GM18511 (cell line): Measurements from ENCODE around the gene ERC2.

Source experiments
- ATAC-seq: cut with Tn5 transposase; IDR thresholded peaks from one replicate; pipeline ENCODE4 v1.9.1; 2021; ENCODE audit warnings: mild to moderate bottlenecking, moderate library complexity; ENCODE audit not compliant: unreplicated experiment

The ERC2 gene

DNA sequence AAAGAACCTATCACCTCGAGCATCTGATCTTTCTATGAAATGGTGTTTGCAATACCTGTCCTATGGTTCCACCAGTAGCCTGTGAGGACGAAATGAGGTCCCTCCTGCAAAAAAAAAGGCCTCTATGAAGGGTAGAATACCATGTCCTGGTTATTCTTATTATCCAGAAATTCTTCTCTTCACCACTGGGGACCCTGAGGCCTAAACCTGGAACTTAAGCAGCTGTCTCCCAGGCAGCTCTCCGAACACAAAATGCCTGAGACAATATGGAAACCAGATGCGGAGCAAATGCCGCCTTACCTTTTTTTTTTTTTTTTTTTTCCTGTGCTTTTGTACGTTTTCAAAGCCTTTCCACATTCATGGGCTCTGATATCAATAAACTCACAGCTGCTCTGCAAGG lies 919.1 kb downstream of the ERC2 start:
- no peak for ATAC-seq

DNA sequence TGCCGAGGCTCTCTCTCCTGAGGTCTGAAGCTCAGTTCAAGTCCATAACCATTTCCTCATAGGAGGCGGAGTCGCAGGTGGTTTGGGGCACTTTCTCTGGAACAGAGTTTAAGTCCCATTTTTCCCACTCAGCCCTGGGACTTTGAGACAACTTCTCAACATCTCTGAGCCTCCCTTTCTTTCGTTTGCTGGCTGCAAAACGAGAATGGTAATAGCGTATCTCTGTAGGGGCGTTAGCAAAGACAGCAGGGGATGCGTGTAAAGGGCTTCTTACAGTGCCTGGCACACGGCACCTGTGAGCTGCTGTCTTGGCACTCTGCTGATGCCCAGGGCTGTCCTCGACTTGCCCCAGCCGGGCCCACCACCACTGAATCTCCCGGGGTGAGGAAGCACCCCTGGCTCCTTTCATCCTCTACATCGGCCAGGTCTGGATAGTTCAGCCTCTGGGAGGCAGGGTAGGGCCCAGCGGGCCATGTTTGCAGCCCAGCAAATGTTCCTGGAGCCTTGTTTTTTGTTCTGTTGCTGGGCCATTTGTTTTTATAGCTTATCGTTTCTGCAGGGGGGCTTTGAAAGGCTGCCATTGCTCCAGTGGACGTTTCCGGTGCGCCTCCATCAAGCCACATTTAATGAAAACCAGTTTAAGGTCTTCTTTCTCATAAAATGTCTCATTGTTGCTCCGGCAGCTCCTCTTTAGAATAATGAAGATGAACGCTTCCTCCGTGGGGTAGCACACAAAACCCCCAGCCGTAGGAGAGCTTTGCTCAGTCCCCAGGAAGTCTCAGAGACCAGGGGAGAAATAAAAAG lies 921.2 kb downstream of the ERC2 start:
- no peak for ATAC-seq

DNA sequence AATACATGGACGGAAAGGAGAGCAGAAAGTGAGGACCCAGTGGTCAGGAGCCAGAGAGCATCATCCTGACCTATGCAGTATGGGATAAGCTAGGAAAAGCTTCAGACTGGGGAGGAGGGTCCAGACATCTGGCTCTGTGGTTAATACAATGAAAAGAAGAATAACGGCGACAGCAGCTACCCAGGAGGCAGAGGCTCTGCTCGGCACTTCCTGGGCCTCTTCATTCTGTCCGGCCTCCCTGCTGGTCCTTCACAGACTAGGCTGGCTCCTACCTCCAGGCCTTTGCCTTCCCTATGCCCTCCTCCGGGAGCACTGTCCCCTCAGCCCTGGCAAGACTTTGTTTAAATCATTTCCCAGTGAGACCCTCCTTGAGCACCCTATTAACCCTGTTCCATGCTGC lies 922.3 kb downstream of the ERC2 start:
- ATAC-seq, result no peak

DNA sequence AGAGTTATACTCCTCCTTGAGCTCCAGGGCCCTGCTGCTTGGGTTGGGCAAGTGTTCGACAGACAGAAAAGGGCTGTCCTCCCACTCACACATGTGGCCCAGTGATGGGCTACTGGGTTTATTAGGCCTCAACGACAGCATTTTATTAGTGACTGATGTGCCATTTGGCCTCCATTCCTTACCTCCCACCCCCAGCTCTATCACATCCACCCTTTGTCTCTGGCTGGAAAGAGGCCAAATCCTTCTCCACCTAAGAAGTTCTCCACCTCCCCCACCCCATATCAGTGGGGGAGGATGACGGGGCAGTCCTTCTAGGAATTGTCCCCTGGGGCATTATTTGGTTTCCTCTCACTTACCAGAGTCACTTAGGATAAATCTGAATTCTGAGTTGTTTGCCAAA lies 924.0 kb downstream of the ERC2 start:
- no peak for ATAC-seq

DNA sequence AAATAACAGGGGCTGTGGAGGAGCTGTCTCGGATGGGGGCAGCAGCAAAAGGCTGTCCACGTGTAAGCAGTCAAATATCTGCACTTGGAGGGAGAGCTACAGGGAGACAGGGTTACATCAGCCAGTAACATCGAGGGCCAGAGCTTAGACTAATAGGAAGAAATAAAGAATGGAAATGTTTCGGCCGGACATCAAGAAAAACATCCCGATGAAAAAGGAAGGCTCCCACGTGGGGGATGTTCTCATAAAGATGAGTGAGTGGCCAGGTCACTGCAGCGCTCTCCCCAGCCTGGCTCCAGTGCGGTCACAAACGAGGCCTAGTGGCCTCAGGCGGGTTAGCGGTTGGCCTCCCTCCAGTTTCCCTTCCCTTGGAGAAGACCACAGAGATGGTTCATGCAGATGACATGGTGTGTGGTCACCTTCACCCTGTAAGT lies 925.1 kb downstream of the ERC2 start:
- ATAC-seq, result no peak

DNA sequence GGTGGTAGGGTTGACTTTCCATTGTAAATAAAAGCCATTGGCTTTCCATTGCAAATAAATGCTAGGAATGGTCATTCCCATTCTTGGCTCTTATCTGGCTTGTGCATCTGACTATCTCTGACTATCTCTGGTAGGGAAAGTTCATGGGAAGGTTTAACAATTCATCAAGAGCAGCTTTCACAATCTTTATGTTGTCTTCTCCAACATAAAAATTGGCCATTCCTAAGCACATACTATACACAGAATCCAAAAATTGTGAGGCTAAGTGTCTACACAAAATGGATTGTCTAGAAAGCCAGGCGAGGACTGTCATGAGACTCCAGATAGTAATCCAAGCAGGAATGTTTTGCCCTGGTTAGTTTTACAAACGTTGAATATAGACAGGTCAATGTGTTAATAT lies 926.8 kb downstream of the ERC2 start:
- no peak for ATAC-seq

DNA sequence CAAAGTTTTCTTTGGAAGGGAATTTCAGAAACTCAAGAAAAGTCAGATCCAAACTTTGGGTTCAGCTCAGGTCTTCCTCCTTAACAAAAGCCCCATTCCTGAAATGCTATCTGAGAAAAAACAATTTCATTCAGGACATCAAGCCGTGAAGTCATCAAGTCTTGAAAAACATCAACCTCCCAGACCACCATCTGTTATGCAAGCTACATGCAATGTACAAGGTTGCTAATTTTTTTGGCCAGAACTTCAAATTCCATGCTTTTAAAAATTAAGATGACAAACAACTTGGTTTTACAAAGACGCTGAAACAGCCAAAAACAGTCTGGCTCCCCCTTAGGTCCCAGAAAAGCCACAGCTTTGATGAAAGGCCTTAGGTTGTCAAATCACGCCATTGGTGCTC lies 927.3 kb downstream of the ERC2 start:
- ATAC-seq, result no peak

DNA sequence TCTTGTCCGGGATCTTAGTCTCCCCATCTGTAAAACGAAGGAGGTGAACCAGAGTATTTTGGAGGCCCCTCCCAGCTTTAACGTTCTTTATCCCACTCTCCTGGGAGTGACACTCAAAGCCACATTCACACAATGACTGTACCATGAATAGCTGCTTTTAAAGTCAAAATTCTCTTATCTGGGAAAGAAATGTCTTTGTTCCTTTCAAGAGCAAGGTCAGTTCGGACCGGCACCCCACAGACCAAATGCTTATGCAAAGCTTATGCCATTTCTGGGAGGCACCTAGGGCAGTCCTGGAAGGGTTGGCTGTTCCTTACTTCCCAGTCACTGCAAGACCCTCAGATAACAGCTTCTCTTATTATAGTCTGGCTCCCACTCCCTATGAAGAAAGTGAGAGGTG lies 927.7 kb downstream of the ERC2 start:
- ATAC-seq, result no peak

DNA sequence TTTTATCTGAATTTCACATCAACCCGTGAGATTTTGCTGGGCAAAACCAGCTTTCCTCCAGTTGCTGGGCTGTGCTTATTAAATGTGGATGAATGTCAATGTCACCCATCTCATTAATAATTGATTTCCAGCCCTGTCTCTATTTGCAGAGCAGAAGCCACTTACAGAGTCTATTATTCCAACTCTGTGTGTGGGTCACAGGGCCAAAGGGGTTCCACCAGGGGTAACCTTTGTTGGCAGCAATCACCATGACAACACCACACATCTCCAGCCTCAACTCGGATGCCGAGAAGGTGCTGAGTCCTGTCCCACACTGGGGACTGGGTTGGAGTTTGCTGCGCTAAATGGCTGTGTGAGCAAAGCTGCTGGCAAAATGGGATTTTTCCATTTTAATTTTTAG lies 930.1 kb downstream of the ERC2 start:
- no peak for ATAC-seq

DNA sequence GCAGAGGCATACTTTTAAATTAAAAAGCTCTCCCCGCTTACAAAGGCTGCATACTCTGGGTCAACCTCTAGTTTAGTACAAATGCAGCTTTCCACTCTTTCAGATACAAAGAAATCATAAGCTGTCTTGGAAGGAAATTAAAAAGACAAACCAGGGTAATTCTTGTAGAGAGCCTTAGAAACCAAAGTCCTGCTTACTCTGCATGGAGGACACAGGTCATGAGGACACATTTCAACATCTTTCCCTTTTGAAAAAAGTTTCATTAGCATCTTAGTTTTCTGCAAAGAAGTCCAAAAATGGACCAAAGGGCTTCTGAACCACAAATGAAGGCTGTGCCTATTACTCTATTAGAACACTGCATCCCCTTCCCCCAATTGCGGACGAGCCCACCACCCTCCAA lies 930.7 kb downstream of the ERC2 start:
- no peak for ATAC-seq

DNA sequence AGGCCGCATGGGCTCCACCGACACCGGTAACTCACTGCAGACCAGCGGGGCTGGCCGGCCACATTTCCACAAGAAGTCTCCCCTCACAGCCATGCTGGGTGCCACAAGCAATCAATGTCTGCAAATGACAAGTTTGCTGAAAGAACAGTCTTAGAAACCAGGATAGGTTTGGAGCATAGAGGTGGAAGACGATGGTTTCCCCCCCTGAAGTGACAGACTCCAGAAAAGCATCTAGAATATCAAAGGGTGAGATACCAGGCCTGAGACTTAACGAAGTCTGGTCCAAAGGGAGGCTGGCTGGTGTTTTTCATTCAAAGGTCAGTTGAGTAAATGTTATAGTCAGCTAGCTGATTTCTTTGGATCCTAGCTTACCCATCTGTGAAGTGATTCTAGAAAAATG lies 931.1 kb downstream of the ERC2 start:
- no peak for ATAC-seq

DNA sequence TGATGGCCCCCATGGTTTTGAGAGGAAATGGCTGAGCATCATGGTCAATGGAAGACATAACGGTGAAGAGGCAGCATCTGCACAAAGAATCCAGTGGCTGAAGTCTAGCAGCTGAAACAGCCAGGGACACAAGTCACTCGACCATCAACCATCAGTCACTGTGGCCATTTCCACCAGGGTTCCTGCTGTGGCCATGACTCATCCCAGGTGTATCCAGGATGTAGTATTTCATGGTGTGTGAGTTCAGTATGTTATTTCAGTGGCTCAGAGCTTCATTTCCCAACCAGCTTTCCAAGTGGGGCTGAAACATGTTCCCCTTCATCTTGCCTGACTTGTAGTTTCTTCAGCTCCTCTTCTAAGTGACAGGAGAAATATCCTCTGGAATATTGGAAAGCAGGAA lies 933.4 kb downstream of the ERC2 start:
- ATAC-seq, result no peak

DNA sequence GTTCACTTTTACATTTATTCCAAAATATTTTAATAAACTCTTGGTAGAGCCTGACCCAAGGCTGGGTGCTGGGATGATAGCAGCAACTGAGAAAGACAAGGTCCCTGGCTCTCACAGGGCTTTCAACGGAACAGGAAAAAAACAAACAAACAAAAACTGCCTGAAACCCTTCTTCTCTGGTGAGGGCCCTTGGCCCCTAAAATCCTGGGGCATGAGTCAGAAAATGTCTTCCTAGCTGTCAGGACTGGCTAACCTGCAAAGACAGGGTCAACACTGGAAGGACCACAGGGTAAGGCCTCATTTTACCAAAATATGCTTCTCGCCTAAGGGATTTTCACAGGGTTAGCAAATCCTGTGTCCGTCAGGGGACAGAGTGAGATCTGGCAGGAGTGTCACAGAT lies 935.5 kb downstream of the ERC2 start:
- no peak for ATAC-seq

DNA sequence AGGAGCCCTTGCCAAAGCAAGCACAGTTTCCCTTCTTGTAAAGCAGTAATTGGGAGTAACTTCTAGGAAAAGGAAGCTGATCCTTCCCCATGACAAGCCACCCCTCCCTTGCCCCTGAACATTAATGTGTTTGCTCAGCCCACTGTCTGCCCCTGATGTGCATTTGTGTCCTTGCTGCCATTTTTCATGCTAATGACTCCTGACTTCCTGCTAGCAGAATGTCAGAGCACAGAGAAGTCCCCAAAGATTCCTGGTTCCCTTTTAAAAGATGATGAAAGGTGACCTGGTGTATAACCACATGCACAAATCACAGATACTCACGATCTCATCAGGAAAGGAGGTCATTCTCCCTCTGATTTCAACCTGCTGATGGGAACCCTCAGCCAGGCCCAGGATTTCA lies 936.9 kb downstream of the ERC2 start:
- no peak for ATAC-seq

DNA sequence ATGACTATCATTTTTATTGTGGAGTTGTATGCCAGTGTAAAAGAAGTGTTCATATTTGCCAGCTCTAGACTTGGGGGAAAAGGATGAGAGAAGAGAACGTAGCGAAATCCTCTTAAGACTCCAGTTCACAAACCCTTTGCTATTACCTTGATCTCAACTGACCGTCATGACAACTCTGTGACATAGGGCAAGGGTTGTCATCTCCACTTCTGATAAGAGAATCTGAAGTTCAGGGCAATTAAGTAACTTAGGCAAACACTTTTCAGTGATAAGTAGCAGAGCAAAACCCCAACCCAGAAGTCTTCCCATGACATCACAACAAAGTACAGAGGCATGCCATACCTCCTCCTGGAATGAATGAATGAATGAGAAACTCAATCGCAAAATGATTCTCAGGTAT lies 940.9 kb downstream of the ERC2 start:
- no peak for ATAC-seq

DNA sequence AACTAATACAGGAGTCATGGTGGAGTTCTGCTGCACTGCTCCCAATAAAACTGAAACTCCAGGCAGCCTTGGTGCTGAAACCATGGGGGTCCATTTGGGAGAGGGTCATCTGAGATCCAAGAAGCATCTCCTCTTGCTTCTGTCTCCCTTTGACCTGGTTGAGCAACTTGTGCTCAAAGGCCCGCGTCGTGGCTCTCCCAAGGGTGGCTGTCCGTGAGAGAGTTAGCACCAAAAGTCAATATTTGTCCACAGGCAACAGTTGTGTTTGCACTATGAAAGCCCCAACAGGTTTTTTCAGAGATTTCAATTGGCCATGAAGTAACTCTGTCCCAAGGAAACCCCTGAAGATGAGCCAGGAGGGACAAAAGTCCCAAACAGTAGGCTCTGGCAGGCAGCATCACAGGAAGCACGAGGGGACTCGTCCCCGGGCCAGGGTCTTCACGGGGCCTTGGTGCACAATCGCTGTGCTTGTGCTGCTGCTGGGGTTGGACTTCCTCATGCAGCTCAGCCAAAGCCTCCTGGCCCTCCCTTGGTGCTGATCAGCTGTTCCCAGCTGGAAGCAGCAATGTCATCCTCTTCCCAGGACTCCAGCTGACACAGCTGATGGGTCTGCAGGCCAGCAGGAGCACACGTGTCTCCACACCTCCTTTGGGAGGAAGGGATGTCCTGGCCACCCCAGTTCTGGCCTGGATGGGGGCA lies 941.8 kb downstream of the ERC2 start:
- no peak for ATAC-seq

DNA sequence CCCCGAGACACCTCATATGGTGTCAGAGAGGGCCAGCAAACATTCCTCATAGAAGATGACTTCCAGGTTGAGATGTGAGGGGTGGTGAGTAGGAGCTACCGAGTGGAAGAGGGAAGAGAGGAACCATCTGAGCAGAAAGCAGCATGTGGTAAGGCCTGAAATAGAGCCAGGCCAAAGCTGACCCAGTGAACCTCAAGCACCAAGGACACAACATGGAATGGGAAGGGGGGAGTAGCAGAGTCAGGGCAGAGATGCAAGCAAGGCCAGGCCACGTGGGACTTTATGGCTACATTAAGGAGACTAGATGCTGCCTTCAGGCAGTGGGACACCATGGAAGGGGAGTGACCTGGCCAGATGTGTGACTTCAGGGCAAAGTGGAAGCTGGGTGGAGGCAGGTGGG lies 942.8 kb downstream of the ERC2 start:
- no peak for ATAC-seq

DNA sequence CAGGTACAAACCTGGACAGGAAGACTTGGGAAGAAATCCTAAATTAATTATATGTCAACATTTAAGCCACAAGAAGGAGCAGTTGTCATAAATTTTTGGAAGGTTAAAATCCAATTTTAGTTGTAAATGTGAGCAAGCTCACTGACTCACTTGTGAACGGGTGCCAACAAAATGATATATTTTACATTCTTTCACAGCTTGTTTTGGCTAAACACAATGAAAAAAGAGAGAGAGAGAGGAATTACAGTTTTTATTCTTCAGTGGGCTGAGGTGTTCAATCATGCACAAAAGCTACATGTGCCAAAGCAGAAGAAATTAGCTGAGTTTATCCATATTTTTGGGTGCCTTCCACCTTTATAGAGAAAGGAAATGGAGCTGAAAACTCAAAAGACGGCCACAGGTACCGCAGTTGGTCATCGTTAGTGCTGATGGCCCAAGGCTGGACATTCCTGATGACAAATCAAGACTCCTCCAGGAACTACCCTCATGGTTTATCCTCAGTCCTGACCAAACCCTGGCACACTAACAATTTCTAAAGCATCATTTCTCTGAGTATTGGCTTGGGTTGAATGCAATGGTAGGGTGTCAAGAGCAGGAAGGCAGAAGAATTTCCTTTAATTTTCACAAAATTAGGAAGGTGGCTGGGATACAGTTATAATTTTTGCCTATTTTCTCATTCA lies 943.6 kb downstream of the ERC2 start:
- no peak for ATAC-seq

DNA sequence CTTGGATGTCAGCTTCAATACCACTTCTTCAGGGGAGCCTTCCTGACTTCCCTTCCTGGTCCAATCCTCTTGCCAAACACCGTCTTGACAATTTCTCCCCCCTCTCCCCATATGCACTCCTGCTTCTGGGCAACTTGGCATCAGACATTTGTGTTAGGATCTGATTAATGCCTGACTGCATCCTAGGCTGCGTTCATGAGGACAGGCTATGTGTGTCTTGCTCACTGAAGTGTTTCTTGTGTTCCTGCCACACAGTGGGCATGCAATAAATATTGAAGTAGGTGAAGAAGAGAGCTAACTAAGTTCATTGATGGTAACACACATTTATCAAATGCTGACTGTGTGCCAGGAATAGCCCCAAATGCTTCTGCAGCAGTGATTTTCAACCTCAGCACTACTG lies 944.8 kb downstream of the ERC2 start:
- ATAC-seq, result no peak

DNA sequence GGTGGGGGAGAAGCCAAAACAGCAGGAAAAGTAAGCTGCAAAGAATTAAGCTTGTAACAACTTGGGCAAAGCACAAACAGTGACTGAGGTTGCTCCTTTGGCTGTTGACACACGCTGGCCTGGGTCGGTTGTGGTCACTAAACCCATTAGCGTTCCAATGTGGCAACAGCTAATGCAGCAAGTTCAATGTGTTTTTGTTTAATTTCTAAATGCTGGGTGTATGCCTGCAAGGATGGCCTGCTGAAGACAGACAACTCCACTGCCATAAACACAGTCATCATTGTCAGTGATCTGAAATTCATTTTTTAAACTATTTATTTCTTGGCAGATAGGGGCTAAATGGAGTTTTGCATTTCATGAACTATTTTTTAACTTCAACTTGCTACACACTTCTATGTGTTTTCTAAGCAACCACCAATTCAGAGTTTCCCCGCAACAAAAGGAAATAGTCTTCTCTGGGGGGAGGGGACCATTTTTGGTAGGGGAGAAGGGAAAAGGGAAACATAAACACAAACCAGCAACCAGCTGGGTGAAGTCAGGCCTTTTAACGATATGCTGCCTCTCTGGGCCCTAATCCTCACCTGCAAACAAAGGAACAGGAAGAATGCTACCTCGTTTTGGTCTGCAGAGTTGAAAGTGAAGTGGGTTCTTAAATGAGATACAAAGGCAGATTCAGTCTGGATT lies 946.4 kb downstream of the ERC2 start:
- ATAC-seq, result no peak

DNA sequence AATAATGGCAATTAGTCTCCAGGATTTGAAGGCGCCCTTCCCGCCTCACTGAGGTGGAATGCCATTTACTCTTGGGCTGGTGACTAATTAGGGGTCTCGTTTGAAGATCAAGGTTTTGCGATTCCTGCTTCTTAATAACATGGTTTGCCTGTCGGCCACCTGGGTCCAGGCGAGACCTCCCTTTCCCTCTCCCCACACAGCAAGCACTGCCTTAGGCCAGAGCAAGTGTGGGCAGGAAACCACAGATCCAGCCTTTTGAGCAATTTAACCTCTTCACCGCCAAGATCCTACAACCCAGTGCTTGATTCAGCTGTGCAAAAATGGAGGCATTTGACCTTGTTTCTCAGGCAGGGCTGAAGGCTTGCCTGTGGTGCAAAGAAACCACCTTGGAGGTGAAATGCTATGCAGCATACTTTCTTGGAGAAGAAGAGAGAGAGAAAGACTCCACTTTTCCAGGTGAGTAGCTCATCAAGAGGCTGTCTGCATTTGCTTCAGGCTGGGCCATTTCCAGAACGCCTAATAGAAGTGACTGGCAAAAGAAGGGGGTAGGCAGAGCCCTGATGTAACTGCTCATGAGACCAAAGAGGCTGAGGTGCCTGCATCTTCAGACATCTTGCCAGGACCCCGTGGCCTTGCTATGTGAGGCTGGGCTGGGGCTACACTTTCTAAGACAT lies 947.1 kb downstream of the ERC2 start:
- ATAC-seq, result no peak
